ENCODE data around the gene SNAPC4.

The SNAPC4 gene

GRCh38 chr9:136367296-136368145 is 32.4 kb downstream of the SNAPC4 start:
- DNase-seq = no peak

GRCh38 chr9:136366826-136367225 is 33.1 kb downstream of the SNAPC4 start:
- no peak for DNase-seq

GRCh38 chr9:136365775-136366222 is 34.2 kb downstream of the SNAPC4 start:
- DNase-seq = no peak

DNA sequence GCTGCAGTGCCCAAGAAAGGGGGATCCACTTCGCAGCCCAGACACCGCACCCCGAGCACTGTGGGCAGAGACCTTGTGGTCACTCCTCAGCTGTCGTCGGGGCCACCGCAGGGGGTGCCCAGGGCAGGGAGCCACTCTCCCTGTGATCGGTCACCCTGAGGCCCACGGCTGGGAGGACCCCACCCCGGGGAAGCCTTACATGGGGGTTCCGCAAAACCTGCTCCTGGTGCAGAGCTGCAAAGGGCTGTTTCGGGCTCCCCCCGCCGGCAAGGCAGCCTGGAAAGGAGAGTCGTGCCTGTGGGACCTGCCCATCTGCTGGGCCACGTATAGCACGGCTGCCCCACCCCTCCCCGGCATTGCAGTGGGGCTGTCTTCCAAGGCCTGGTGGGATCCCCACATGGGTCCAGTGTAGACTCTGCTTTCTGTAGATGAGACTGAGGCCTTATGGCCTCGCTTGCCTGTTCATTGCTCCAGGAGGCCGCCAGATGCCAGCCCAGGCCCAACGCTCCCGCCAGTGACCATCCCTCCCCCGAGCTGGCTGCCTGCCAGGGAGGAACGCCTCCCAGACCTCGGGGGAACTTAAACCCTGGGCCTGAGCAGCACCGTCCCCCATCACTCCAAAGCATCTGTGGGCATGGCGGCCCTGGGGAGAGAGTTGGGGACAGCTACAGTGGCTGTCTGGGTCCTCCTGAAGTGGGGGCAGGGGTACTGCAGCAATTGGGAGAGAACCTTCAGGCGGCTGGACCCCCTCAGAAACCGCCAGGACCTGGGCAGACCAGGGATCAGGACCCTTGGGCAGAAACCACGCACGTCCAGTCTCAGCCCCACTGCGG is 34.8 kb downstream of the SNAPC4 start:
- DNase-seq = no peak

- DNase-seq = no peak
Measured at GRCh38 chr9:136363949-136364748, 35.8 kb downstream of the SNAPC4 start.

DNA sequence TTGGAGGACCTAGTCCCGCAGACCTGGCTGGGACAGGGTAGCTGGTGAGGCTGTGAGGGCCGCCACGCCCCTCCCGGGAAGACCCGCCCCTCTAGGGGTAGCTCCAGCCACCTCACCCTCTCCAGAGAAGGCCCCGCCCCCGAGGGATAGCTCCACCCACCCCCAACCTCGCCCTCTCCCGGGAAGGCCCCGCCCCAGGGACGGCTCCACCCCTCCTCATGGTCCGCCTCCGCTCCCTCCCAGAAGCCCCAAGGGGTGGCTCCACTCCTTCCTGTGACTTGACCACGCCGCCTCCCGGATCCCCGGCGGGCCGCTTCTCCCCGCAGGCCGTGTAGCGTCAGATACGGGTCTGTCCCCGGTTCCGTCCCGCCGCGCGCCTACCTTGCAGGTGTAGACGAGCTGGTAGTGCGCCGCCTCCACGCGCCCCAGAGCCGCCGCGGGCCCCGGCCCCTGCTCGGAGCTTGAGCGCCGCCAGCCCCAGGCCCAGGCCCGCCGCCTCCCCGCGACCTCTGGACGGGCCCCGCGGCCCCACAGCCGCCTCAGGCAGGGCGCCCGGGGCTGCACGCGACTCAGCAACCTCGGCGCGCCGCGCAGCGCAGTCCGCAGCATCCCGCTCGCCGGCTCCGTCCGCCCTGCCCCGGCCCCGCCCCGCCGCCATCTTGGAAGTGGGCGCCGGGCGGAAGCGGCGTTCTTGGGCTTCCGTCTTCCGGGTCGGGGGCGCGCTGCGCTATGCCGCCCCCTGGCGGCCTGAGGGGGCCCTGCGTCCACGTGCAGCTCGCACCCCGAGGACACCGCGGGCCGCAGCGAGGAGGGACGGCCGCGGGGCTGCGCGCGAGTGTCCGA is 36.6 kb downstream of the SNAPC4 start, which contains the start of gene DNLZ:
TSS of gene DNLZ (minus strand) at position 639 of the 843 bp plus-strand sequence. CDS start at position 609, 30 bp downstream.
- DNase-seq = peak; percentile 95

DNA sequence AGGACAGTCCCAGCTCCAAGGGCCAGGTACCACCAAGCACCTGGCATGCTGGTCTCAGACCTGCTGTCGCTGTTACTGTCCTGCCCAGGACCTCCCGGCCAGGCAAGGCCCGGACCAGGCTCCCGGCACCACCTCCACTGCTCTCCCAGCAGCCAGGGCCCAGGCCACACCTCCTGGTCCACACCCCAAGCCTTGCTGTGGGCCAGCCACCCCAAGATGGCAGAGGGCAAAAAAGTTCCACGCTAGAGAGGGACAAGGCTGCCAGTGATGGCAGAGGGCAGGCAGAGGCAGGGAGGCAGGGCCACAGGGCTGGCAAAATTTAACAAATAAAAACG is 37.6 kb downstream of the SNAPC4 start:
- DNase-seq = no peak

GRCh38 chr9:136361754-136362449 is 38.1 kb downstream of the SNAPC4 start:
- DNase-seq = no peak

- DNase-seq = no peak
Measured at GRCh38 chr9:136361047-136361753, 38.8 kb downstream of the SNAPC4 start.

- no peak for DNase-seq
Measured at GRCh38 chr9:136359774-136360718, 39.9 kb downstream of the SNAPC4 start.

GRCh38 chr9:136358888-136359287 is 41.1 kb downstream of the SNAPC4 start:
- DNase-seq = no peak

DNA sequence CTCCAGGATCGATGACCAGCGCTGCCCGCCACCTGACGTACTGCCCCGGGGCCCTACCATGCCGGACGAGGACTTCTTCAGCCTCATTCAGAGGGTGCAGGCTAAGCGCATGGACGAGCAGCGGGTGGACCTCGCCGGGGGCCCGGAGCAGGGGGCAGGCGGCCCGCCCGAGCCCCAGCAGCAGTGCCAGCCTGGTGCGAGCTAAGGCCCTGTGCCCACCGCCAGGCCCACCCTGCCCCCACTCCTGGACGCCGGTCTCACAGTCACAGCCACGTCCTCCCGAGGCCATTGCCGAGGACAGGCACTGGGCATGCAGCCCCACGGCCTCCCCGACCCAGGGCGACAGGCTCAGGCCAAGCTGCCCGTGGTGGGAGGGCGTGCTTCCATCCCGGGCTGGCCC is 42.0 kb downstream of the SNAPC4 start:
- no peak for DNase-seq

DNA sequence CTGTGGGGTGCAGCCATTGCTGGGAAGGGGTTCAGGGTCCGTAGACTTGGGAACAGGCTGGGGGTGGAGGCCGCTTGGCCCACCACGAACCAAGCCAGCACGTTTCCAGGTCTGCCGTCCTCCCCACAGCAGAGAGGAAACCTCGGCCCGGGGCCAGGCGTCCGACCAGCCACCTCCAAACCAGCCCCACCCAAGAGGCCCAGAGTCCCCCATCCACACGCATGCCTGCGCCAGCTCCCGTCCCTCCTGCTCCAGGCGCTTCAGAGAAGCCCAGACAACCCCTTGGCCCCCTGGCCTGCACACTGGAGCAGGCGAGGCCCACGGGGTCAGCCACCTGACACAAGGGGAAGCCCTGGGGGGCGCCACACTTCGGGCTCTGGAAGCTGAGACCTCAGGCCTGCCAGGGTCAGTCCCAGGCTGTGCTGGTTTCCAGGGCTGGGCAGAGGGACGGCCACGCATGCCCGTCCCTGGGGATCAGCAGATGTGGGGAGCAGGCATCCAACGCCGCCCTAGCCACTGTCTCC is 42.7 kb downstream of the SNAPC4 start:
- DNase-seq = no peak

DNA sequence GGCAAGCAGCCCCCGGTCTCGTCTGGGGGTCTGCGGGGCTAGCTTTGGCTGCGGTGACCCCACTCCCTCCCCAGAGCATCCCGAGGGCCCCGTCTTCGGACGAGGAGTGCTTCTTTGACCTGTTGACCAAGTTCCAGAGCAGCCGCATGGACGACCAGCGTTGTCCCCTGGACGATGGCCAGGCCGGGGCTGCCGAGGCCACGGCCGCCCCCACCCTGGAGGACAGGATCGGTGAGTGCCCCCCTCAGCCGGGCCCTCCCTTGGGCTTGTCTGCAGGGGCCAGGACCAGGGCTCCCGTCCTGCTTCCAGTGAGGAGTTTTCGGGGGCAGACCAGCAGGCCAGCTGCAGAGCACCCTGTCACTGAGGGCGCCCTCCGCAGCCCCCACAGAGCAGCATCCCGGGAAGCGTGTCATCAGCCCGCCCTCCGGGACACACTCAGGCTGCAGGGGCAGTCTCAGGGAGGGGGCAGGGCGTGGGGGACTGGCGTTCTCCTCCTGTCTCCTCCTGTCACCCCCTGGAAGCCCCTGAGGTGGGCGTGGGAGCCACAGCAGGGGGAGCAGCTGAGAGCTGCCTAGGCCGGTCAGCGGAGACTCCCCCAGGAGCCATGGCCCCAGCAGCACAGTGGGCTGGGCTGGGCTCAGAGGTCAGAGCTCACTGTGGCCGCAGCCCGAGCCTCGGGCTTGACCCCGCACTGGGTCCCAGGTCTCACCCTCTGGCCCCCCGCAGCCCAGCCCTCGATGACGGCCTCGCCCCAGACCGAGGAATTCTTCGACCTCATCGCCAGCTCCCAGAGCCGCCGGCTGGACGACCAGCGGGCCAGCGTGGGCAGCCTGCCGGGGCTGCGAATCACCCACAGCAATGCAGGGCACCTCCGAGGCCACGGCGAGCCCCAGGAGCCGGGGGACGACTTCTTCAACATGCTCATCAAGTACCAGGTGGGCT is 44.1 kb downstream of the SNAPC4 start:
- no peak for DNase-seq

DNA sequence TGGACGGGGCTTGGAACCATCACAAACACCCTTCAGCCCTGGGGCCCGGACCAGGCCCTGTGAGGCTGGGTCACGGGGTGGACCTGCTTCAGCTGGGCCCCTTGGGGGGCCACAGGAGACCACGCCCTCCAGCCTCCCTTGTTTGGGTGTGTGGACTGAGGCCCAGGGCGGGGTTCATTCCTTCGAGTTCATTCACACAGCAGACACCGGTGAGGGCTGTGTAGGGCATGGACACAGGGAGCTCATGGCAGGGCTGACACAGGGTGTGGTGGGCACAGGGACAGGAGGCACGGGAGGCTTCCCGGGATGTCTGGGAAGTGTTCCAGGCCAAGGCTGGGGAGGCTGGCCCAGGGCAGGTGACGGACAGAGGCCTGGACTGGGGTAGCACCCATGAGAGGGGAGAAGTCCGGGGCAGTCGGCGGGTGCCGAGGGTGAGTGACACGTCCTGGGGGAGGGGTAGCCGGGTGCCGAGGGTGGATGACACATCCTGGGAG is 45.3 kb downstream of the SNAPC4 start:
- no peak for DNase-seq

DNA sequence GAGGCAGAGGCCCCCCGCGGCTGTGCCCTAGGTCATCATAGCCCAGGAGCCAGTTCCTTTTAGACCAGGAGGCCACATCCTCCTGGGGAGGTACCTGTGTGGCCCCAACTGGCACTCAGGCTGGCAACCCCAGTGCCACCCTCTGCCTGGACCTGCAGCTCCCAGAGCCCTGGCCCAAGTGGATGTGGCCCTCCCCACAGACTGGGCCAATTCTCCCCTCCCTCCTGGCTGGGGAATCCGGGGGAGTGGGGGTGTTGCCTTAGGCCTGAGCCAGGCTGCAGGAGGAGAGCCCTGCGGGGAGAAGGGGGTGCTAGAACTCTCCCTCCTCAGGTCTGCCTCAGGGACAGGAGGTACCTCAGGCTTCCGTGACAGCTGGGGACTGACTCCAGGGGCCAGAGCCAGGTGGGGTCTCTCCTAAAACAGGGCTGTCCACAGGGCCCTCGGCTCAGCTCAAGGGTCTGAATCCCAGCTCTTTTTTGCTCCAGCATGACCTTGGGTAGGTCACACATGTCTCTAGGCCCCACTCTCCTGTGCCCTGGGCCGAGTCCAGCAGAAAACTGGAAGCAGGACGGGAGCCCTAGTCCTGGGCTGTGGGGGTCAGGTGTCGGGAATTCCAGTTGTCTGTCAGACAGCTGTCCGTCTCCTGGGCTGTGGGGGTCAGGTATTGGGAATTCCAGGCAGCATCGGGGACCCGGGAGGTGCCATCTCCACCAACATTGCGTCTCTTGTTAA is 46.0 kb downstream of the SNAPC4 start:
- DNase-seq = no peak

DNA sequence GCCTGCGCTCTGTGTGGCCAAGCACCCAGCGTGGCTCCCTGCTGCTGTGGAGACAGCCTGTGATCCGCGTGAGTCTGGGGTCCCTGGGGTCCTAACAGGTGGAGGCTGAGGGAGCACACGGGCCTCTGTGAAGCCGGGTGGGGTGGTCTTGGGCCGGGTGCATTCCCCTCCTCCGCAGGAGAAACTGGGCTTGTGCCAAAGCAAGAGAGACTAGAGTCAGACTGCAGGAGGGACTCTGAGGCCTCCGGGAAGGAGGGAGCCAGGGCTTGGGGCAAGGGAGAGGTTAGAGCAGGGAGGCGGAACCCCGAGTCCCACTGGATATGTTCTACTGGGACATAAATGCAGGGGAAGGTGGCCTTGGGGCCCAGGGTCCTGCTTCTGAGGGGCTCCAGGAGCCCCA is 46.9 kb downstream of the SNAPC4 start:
- no peak for DNase-seq
